Activated CD4-positive, alpha-beta T cell treated with anti-CD3 and anti-CD28 coated beads, Interleukin-2, amount 50 U/mL, for 16 hours (primary cell): ENCODE measurements around the gene FBLN2.

ENCODE experiments used
- DNase-seq: peaks from one replicate; pipeline ENCODE4 v3.0.0-alpha.2; 2020

FBLN2 gene

DNA sequence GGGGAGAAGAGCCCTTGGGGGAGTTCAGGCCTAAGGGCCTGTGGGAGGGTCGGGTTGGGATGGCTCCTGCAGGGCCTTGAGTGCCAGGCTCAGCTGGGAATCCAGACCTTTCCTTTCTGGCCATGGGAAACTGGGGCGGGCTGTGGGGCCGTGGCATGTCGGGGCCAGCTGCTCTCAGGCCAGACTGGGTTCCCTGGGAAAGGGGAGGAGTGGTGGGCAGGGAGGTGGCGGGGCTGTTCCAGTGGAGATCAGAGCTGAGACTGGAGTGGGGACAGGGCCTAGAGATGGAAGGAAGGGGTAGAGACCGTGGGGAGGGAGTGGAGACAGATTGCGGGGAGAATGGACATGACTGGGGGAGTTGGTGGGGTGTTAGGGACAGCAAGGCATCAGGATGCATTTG is 20.3 kb downstream of the FBLN2 start:
- DNase-seq, result no peak

GRCh38 chr3:13569641-13570390 is 20.9 kb downstream of the FBLN2 start:
- no peak for DNase-seq

GRCh38 chr3:13570391-13571194 is 21.7 kb downstream of the FBLN2 start:
- no peak for DNase-seq

- no peak for DNase-seq
Observed at GRCh38 chr3:13571264-13571663, 22.3 kb downstream of the FBLN2 start.

DNA sequence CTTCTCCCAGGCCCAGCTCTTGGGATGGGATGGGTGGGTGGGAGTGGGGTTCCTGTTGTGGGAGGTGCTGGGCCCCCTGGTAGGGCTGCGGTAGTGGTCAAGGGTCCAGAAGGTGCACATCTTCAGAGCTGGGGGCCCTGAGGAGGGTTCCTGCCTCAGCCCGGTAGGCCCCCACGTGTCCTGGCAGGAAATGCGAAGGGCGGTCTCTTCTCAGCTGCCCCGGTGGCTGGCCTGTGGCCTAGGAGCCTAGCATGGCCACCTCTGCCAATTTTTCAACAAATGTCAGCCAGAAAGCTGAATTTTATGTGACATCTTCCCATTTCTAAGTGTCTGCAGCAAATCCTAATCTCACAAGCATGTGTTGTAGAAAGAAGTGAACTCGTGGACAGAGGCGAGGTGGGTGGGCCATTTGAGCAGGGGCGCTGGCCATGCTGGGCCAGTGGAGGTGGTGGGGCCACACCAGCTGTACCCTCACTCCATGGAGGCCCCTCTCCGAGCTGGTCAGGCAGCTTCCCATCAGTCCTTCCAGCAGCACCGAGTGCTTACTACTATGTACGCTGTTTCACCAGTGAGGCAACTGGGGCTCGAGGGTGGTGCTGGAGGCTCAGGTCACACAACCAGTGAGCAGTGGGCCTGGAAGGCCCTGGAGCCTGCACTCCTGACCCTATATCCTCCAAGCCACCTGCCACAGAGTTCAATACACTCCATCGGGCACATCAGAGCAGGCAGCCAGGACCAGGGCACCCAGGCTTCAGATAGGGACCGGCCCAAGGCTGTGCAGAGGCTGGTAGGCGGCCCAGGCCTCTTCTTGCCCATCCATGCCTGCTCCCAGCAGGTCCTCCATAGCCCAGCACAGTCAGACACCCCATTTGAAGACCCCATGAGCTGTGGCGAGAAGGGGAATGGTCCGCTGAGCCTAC is 23.2 kb downstream of the FBLN2 start:
- no peak for DNase-seq

DNA sequence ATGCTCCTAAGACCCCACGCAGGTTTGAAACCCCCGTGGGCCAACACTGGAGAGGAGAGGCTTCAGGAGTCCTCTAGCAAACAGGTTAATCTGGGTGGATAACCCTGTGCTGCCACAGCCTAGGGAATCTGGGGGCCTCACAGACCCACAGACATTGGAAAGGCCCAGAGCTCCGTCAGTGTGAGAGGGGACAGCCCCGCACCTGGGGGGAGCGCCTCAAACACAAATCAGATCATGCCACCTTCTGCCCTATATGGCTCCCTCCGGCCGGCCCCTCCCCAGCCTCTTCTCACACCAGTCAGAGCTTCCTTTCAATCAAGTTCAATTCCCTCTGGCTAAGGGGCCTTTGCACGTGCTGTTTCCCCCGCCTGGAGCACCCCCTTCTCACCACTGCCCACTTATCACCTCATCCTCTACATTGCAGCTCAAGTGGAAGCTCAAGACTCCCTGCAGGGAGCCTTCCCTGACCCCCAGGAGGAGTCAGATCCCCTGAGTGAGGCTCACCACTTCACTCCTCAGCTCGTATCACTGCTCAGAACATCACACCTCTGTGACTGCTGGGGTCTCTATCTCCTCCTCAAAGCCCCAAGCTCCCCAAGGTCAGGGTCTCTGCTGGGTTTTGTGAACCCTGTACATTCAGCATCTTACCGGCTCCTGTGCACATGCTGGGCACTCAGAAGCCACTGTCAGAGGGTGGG is 24.1 kb downstream of the FBLN2 start:
- DNase-seq, result no peak

DNA sequence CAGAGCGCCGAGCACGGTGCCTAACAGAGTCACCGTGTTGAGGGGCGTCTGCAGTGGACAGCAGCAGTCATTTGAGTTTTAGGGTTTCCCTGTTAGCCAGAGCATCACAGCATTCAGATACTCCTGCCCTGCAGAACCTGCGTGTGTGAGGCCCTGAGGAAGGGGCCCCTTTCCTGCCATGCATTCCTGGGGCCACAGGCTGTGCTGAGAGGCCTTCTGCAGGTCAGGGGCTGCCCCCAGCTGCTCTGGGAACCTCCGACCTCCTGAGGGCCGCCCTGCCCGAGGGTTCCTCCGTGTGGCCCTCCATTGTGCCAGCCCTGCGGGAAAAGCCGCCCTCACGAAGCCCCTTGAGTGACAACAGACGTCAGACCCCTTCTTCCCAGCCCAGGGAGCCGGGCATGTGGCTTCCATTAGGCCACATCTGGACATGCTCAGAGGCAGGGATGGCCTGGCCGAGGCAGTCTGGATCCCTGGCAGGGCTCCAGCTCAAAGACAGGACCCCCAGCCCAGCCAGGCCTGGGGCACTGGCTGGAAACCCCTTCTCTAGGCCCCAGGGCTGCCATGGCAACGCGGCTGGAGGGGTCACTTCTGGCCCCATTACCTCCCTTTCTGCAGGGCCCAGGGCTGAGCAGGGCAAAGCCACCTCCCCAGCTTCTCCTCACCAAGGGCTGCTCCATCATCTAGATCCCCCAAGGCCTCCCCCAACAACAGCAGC is 25.3 kb downstream of the FBLN2 start:
- DNase-seq, result no peak

- DNase-seq, result peak; percentile 19
Observed at GRCh38 chr3:13574798-13575451, 26.0 kb downstream of the FBLN2 start.

GRCh38 chr3:13575459-13576061 is 26.6 kb downstream of the FBLN2 start:
- no peak for DNase-seq

DNA sequence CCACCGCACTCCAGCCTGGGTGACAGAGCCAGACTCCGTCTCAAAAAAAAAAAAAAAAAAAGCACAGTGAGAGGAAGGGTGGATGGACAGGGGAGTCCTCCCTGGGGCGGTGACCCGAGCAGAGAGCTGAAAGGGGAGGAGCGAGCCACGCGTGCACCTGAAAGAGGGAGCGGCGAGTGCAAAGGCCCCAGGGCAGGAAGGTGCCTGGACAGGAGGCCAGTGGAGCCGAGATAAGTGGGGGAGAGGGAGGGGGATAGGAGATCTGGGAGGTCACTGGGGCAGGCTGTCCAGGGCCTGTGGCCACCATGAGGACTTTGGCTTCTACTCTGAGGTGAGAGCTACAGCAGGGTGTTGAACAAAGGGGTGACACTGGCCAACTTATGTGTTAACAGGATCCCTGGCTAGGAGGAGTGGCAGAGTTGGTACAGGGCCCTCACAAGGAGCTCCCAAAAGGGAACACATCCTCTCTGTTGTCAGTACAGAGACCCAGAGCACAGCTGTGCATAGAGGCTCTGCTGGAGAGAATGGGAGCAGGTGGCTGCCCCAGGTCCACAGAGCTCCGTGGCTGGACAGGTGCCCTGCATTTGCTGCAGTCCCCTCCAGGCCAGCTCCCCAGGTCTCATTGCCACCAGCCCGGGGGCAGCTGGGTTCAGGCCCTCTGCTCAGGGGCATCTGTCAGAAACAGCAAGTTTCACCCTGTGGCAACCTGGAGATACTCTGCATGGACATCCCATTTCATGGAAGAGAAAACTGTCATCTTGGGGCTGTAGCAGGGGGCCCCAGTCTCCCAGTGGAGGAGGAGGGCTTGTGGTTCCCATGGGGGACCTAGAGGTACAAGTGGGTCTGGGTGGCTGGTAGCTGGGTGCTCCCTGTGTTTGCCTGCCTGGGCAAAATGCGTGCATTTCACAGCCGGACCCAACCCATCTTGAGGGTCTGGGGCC is 28.5 kb downstream of the FBLN2 start:
- no peak for DNase-seq

GRCh38 chr3:13578251-13578650 is 29.3 kb downstream of the FBLN2 start:
- DNase-seq, result no peak

DNA sequence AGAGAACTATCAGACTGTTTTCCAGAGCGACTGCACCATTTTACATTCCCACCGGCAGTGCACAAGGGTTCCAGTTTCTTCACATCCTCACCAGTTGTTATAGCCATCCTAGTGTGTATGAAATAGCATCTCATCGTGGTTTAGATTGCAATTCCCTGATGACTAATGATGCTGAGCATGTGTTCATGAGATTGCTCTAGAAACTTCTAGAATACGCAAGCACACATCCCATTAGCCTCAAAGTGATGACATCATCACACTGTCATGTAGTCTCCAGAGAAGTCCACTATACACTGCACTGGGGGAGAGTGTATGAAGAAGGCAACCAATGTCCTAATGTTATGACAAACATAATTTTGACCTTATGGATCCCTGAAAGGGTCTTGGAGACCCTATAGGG is 30.1 kb downstream of the FBLN2 start:
- DNase-seq, result no peak

- no peak for DNase-seq
Observed at GRCh38 chr3:13580256-13581023, 31.5 kb downstream of the FBLN2 start.

GRCh38 chr3:13581485-13582365 is 32.8 kb downstream of the FBLN2 start:
- DNase-seq, result no peak

GRCh38 chr3:13582366-13583250 is 33.7 kb downstream of the FBLN2 start:
- DNase-seq, result no peak

GRCh38 chr3:13583251-13584180 is 34.6 kb downstream of the FBLN2 start:
- DNase-seq, result no peak
